Measurements from ENCODE around the gene COBL. TPM values are rescaled to one million over a fixed set of nuclear protein-coding genes. Genes with fewer than 3 reads are reported as not detected.

Gene COBL
- total RNA-seq, 1 experiment from 2014 or later: 0.39 TPM

- Histone ChIP-seq H3K27ac (ENCODE audit: low read length) (no peak overlapping the region), H3K9me3 (ENCODE audit: control insufficient read depth, insufficient read depth, low read depth, low read length) (no peaks in the 10 kb centered on the region), H3K4me3 (ENCODE audit: low read depth in 2 of 2, low read length in 2 of 2) (no peak overlapping the region), H3K27me3 (ENCODE audit: control insufficient read depth, insufficient read depth, low read length) (peaks cover 6% of the 10 kb centered on the region), H3K36me3 (ENCODE audit: control insufficient read depth, insufficient read depth, low read length) (no peaks in the 10 kb centered on the region), H3K4me1 (ENCODE audit: control insufficient read depth, insufficient read depth, low read length) (no peaks in the 10 kb centered on the region)
- ChIA-PET POLR2A (interaction anchor here (0.6 kb wide), 1 partner anchor 13 kb away, joined by 3 read pairs; no protein-coding TSS in a partner anchor), CTCF (no interaction called here)
- in situ Hi-C loops (cut with HindIII; ENCODE audit: low pct_unique_long_range_greater_than_20kb, low sequenced_read_pairs) (no loop called here), intact Hi-C loops (cut with micrococcal nuclease; ENCODE audit: unreplicated experiment) (no loop called here)
- no peak for TF ChIP-seq POLR2AphosphoS5 (IDR thresholded peaks at IDR 0.05; ENCODE audit: low read depth, low read length)
- TF ChIP-seq CTCF (IDR thresholded peaks at IDR 0.05): no peak
- TF ChIP-seq SIN3A (IDR thresholded peaks at IDR 0.05; ENCODE audit: borderline replicate concordance, insufficient read depth, low read depth, low read length): no peak
- TF ChIP-seq TCF7L2 (IDR thresholded peaks at IDR 0.05; ENCODE audit: low read depth, low read length): no peak
- TF ChIP-seq REST (IDR thresholded peaks at IDR 0.05; ENCODE audit: insufficient read depth in 1 of 2, low read depth in 2 of 2, low read length in 1 of 2): no peak
- no TSS peak for BruUV-seq (replicated peaks)
- DNase-seq (ENCODE audit: low read depth, low spot score) (no peak), ATAC-seq (no peak)
Observed at GRCh38 chr7:51286401-51286800, 30.2 kb downstream of the COBL start.

- CTCF ChIA-PET: no interaction called here
- BruUV-seq (replicated peaks): no TSS peak
Observed at GRCh38 chr7:51280156-51280555, 36.5 kb downstream of the COBL start.

More at GRCh38 chr7:51280156-51280555, 36.5 kb downstream of the COBL start:
- ATAC-seq (no peak), DNase-seq (ENCODE audit: low read depth, low spot score) (no peak)
- Histone ChIP-seq H3K27me3 (ENCODE audit: control insufficient read depth, insufficient read depth, low read length) (peaks cover 24% of the 10 kb centered on the region), H3K36me3 (ENCODE audit: control insufficient read depth, insufficient read depth, low read length) (no peaks in the 10 kb centered on the region), H3K27ac (ENCODE audit: low read length) (no peak overlapping the region), H3K4me3 (ENCODE audit: low read depth in 2 of 2, low read length in 2 of 2) (no peak overlapping the region), H3K4me1 (ENCODE audit: control insufficient read depth, insufficient read depth, low read length) (no peaks in the 10 kb centered on the region), H3K9me3 (ENCODE audit: control insufficient read depth, insufficient read depth, low read depth, low read length) (no peaks in the 10 kb centered on the region)
- in situ Hi-C loops (cut with HindIII; ENCODE audit: low pct_unique_long_range_greater_than_20kb, low sequenced_read_pairs) (no loop called here), intact Hi-C loops (cut with micrococcal nuclease; ENCODE audit: unreplicated experiment) (no loop called here)
- POLR2A ChIA-PET: no interaction called here
- no peak for TF ChIP-seq SIN3A (IDR thresholded peaks at IDR 0.05; ENCODE audit: borderline replicate concordance, insufficient read depth, low read depth, low read length)
- TF ChIP-seq CTCF (IDR thresholded peaks at IDR 0.05): no peak
- TF ChIP-seq REST (IDR thresholded peaks at IDR 0.05; ENCODE audit: insufficient read depth in 1 of 2, low read depth in 2 of 2, low read length in 1 of 2): no peak
- TF ChIP-seq POLR2AphosphoS5 (IDR thresholded peaks at IDR 0.05; ENCODE audit: low read depth, low read length): no peak
- no peak for TF ChIP-seq TCF7L2 (IDR thresholded peaks at IDR 0.05; ENCODE audit: low read depth, low read length)
